ENCODE data around the gene TNK2. TPM values are rescaled to one million over a fixed set of nuclear protein-coding genes. Genes with fewer than 3 reads are reported as not detected.
A peak's percentile ranks its signal among the peaks of the same experiment; 100 is the strongest.
"Not testable (repeated sequence)": the region's sequence is repeated elsewhere in the genome, so short reads cannot be mapped to it uniquely, and the experiment has no call there.

TNK2 gene
- total RNA-seq, 3 donors from 2014 or later (not counting 1 experiment from before 2014, with no cell fraction given): 169 to 207 (median 171) TPM

DNA sequence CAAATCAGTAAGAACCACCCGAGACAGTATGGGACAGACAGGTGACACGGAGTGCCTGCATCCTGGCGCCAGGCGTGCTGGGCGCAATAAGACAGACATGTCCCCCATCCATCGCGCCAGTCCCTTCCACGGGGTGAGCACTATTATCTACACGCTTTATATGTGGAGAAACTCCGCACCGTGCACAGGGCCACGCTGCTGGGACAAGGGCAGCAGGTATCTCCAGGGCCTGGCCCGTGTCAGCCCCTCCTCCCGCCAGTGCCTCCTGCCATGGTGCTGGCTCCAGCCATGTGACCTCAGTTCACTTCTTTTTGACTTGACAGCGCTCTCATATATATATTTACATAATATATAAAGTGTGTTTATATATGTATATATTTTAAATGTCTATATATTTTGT is 42.6 kb downstream of the TNK2 start:
- Mint-ChIP-seq H3K4me3 (no peak overlapping the region), H3K36me3 (no peaks in the 10 kb centered on the region), H3K4me1 (peaks cover under 1 to 10% of the 10 kb centered on the region in 2 donors), H3K27ac (no peak overlapping the region), H3K27me3 (ENCODE audit: low read depth in 2 of 2) (no peaks in the 10 kb centered on the region), H3K9me3 (no peaks in the 10 kb centered on the region)
- Histone ChIP-seq H3K4me1 (ENCODE audit: control insufficient read depth, insufficient read depth, low read length) (no peaks in the 10 kb centered on the region), H3K27me3 (ENCODE audit: control insufficient read depth, insufficient read depth, low read length) (no peaks in the 10 kb centered on the region), H3K27ac (ENCODE audit: low read length) (no peak overlapping the region), H3K36me3 (ENCODE audit: control insufficient read depth, insufficient read depth, low read length) (peaks cover 44% of the 10 kb centered on the region), H3K9me3 (ENCODE audit: control insufficient read depth, insufficient read depth, low read length) (no peaks in the 10 kb centered on the region), H3K4me3 (ENCODE audit: low read length) (no peak overlapping the region)
- WGBS (ENCODE audit: insufficient coverage): 93% methylated on average over 14 of the region's 15 CpGs
- DNase-seq (no peak), ATAC-seq (no peak)
- TF ChIP-seq, protein P1, sequence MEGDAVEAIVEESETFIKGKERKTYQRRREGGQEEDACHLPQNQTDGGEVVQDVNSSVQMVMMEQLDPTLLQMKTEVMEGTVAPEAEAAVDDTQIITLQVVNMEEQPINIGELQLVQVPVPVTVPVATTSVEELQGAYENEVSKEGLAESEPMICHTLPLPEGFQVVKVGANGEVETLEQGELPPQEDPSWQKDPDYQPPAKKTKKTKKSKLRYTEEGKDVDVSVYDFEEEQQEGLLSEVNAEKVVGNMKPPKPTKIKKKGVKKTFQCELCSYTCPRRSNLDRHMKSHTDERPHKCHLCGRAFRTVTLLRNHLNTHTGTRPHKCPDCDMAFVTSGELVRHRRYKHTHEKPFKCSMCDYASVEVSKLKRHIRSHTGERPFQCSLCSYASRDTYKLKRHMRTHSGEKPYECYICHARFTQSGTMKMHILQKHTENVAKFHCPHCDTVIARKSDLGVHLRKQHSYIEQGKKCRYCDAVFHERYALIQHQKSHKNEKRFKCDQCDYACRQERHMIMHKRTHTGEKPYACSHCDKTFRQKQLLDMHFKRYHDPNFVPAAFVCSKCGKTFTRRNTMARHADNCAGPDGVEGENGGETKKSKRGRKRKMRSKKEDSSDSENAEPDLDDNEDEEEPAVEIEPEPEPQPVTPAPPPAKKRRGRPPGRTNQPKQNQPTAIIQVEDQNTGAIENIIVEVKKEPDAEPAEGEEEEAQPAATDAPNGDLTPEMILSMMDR (IDR thresholded peaks at IDR 0.05): no peak
- intact Hi-C loops (cut with micrococcal nuclease): no loop called here

DNA sequence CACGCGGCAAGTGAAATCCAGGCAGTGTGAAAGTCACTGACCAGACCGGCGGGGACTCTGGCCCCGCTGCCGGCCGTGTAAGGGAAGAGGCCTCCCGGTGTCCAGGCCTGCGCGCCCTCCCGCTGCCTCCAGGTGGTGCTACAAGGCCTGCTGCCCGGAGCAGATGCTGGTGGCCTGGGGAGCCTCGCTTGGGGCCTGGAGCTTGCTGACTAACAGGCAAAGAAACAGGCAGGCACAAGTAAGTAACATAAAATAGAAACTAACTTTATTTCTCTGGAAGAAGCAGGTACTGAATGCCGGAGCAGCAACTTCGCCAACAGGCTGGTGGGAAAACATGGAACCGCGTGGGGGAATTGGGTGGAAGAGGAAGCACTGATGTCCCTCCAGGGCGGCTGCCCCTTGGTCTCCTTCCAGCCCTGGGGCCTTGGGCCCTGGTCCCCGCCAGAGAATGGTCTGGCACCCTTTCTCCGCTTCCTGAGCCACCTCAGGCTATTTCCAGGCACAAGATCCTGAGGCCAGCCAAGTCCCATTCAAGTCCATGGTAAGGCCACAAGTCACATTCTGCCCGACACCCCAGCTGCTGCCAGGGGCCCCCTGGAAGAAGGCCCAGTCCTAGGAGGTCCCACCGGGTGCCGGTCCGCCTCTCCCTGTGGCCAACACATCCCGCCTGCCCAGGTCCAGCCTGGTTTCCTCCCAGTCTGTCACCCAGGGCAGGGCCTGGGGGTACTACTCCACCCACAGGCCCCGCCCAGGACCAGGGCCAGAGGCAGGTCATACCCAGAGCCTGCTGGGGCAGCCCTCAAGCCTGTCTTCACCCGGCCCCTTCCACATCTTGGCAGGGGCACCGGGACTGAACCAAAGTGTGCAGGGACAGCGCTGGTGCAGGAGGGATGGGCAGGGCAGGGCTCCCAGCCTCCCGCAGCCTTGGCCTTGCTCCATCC is 45.0 kb downstream of the TNK2 start:
- Histone ChIP-seq H3K27me3 (ENCODE audit: control insufficient read depth, insufficient read depth, low read length) (peaks cover 2% of the 10 kb centered on the region), H3K9me3 (ENCODE audit: control insufficient read depth, insufficient read depth, low read length) (no peaks in the 10 kb centered on the region), H3K4me3 (ENCODE audit: low read length) (no peak overlapping the region), H3K4me1 (ENCODE audit: control insufficient read depth, insufficient read depth, low read length) (peaks cover 8% of the 10 kb centered on the region), H3K36me3 (ENCODE audit: control insufficient read depth, insufficient read depth, low read length) (peaks cover 25% of the 10 kb centered on the region), H3K27ac (ENCODE audit: low read length) (no peak overlapping the region)
- H3K27me3 Mint-ChIP-seq (ENCODE audit: low read depth in 2 of 2): peaks cover 0 to 4% of the 10 kb centered on the region in 2 donors
- WGBS (ENCODE audit: insufficient coverage): 71% methylated on average over 30 of the region's 30 CpGs
- H3K36me3 Mint-ChIP-seq: no peaks in the 10 kb centered on the region
- intact Hi-C loops (cut with micrococcal nuclease): loop anchor here (1.0 kb wide), 1 partner anchor 52 kb away; no protein-coding TSS in a partner anchor
- H3K4me3 Mint-ChIP-seq: no peak overlapping the region
- H3K27ac Mint-ChIP-seq: peak overlapping the region; percentile 46 to 51
- peak; percentile 65 to 70 for DNase-seq
- peak; percentile 86 to 95 (median 89) for ATAC-seq
- TF ChIP-seq, protein P1 (IDR thresholded peaks at IDR 0.05): peak; percentile 73
- H3K4me1 Mint-ChIP-seq: peaks cover 11 to 17% of the 10 kb centered on the region in 2 donors
- no peaks in the 10 kb centered on the region for H3K9me3 Mint-ChIP-seq

DNA sequence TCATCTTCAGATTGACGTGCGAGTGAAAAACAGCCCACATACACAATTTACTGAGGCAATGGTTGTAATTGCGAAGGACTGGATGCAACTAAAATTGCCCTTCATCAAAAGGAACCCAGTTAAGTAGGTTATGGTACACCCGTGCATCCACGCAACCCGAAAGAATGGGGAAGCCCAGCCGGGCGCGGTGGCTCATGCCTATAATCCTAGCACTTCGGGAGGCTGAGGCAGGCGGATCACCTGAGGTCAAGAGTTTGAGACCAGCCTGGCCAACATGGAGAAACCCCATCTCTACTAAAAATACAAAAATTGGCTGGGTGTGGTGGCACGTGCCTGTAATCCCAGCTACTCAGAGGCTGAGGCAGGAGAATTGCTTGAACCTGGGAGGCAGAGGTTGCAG is 46.0 kb downstream of the TNK2 start:
- H3K36me3 Mint-ChIP-seq; H3K4me1 ChIP-seq (ENCODE audit: control insufficient read depth, insufficient read depth, low read length); H3K9me3 Mint-ChIP-seq; H3K4me3 ChIP-seq (ENCODE audit: low read length); H3K9me3 ChIP-seq (ENCODE audit: control insufficient read depth, insufficient read depth, low read length); H3K4me3 Mint-ChIP-seq; H3K27ac ChIP-seq (ENCODE audit: low read length); H3K27me3 Mint-ChIP-seq (ENCODE audit: low read depth in 2 of 2); H3K27ac Mint-ChIP-seq; DNase-seq; H3K27me3 ChIP-seq (ENCODE audit: control insufficient read depth, insufficient read depth, low read length); intact Hi-C loops (cut with micrococcal nuclease); ATAC-seq: not testable (repeated sequence)
- peaks cover 18% of the 10 kb centered on the region for H3K36me3 ChIP-seq (ENCODE audit: control insufficient read depth, insufficient read depth, low read length)
- 99% methylated on average over 12 of the region's 12 CpGs for WGBS (ENCODE audit: insufficient coverage)
- H3K4me1 Mint-ChIP-seq: peaks cover 11 to 17% of the 10 kb centered on the region in 2 donors

DNA sequence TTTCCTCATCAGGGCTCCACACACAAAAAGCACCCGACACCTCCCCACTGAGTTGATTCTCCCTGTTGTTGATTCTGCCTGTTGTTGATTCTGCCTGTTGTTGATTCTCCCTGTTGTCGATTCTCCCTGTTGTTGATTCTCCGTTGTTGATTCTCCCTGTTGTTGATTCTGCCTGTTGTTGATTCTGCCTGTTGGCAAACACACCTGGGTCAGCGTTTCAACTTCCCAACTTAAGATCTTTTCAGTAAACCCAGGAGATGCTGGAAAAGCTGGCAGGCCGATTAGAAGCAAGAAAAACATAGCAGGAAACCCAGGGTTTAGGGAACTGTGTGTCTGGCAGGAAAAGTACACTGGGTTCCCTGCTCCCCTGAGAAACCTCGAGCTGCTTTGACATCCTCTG is 47.9 kb downstream of the TNK2 start:
- TF ChIP-seq, protein P1 (IDR thresholded peaks at IDR 0.05): no peak
- intact Hi-C loops (cut with micrococcal nuclease): no loop called here
- ATAC-seq: no peak
- Mint-ChIP-seq H3K4me1 (peaks cover 11 to 17% of the 10 kb centered on the region in 2 donors), H3K36me3 (no peaks in the 10 kb centered on the region), H3K9me3 (no peaks in the 10 kb centered on the region), H3K27me3 (ENCODE audit: low read depth in 2 of 2) (peaks cover 0 to 4% of the 10 kb centered on the region in 2 donors), H3K4me3 (no peak overlapping the region), H3K27ac (peak overlapping the region in 1 of 2 donors; percentile 50)
- Histone ChIP-seq H3K36me3 (ENCODE audit: control insufficient read depth, insufficient read depth, low read length) (peaks cover 9% of the 10 kb centered on the region), H3K27ac (ENCODE audit: low read length) (no peak overlapping the region), H3K9me3 (ENCODE audit: control insufficient read depth, insufficient read depth, low read length) (no peaks in the 10 kb centered on the region), H3K4me3 (ENCODE audit: low read length) (no peak overlapping the region), H3K4me1 (ENCODE audit: control insufficient read depth, insufficient read depth, low read length) (peaks cover 8% of the 10 kb centered on the region), H3K27me3 (ENCODE audit: control insufficient read depth, insufficient read depth, low read length) (peaks cover 2% of the 10 kb centered on the region)
- DNase-seq: no peak
- 66% methylated on average over 6 of the region's 6 CpGs for WGBS (ENCODE audit: insufficient coverage)

Data from natural killer cell (primary cell).